ENCODE results near the gene NDUFA6. TPM values are rescaled to one million over a fixed set of nuclear protein-coding genes. Genes with fewer than 3 reads are reported as not detected.

The NDUFA6 gene
- total RNA-seq, 1 donor from 2014 or later, result 23.9 TPM

- H3K4me1 ChIP-seq, result peaks cover 0 to 26% of the 10 kb centered on the region in 2 donors
- TF ChIP-seq CTCF (IDR thresholded peaks at IDR 0.05), result no peak
- no peak for DNase-seq (ENCODE audit: low spot score in 2 of 2)
- H3K9me3 ChIP-seq, result no peaks in the 10 kb centered on the region
- intact Hi-C loops (cut with DNase I), result no loop called here
- no peaks in the 10 kb centered on the region for H3K27me3 ChIP-seq
- no peak overlapping the region for H3K4me3 ChIP-seq
- no peak overlapping the region for H3K27ac ChIP-seq
- peaks cover 34 to 48% of the 10 kb centered on the region in 2 donors for H3K36me3 ChIP-seq
These were observed 5.7 kb downstream of the NDUFA6 start for GRCh38 chr22:42084874-42085273.

GRCh38 chr22:42083119-42083518 lies 7.5 kb downstream of the NDUFA6 start:
- H3K36me3 ChIP-seq, result peaks cover 34 to 48% of the 10 kb centered on the region in 2 donors
- no peak for DNase-seq (ENCODE audit: low spot score in 2 of 2)
- peaks cover 0 to 24% of the 10 kb centered on the region in 2 donors for H3K4me1 ChIP-seq

GRCh38 chr22:42080287-42080686 lies 10.3 kb downstream of the NDUFA6 start:
- peak overlapping the region; percentile 95 to 96 for H3K27ac ChIP-seq
- peaks cover 0 to 33% of the 10 kb centered on the region in 2 donors for H3K4me1 ChIP-seq
- TF ChIP-seq CTCF (IDR thresholded peaks at IDR 0.05), result no peak
- H3K27me3 ChIP-seq, result no peaks in the 10 kb centered on the region
- peaks cover 27 to 38% of the 10 kb centered on the region in 2 donors for H3K36me3 ChIP-seq
- H3K4me3 ChIP-seq, result peak overlapping the region; percentile 67 to 72
- H3K9me3 ChIP-seq, result no peaks in the 10 kb centered on the region
- no peak for DNase-seq (ENCODE audit: low spot score in 2 of 2)
- intact Hi-C loops (cut with DNase I), result loop anchor here (1.0 kb wide), 1 partner anchor 10 kb away; the partner anchor contains the start of gene NDUFA6

More at GRCh38 chr22:42083119-42083518, 7.5 kb downstream of the NDUFA6 start:
- Histone ChIP-seq H3K4me3 (no peak overlapping the region), H3K27me3 (no peaks in the 10 kb centered on the region), H3K27ac (no peak overlapping the region), H3K9me3 (no peaks in the 10 kb centered on the region)
- intact Hi-C loops (cut with DNase I), result no loop called here
- TF ChIP-seq CTCF (IDR thresholded peaks at IDR 0.05), result no peak

- Histone ChIP-seq H3K27ac (peak within 1 kb of the TSS; percentile 95 to 96), H3K27me3 (no peaks in the 10 kb centered on the region), H3K9me3 (no peaks in the 10 kb centered on the region), H3K4me3 (peak within 1 kb of the TSS; percentile 67 to 72), H3K36me3 (peaks cover 20 to 31% of the 10 kb centered on the region in 2 donors), H3K4me1 (peaks cover 0 to 38% of the 10 kb centered on the region in 2 donors)
- no peak for TF ChIP-seq CTCF (IDR thresholded peaks at IDR 0.05)
- intact Hi-C loops (cut with DNase I), result loop anchor here (1.0 to 10.0 kb wide), 6 partner anchors 9 to 1105 kb away; partner anchors contain the start of genes NAGA, NDUFA6, SREBF2 and TTLL12
- DNase-seq (ENCODE audit: low spot score in 2 of 2), result peak; percentile 92 to 100
These were observed 11.0 kb downstream of the NDUFA6 start, which contains the start of gene SMDT1 for GRCh38 chr22:42079319-42080251. Gene SMDT1, plus strand, starts transcription at chr22:42079700. Its CDS starts 69 bp downstream, at chr22:42079769.

GRCh38 chr22:42078469-42079318 lies 11.9 kb downstream of the NDUFA6 start:
- peak overlapping the region; percentile 67 to 72 for H3K4me3 ChIP-seq
- no peak for DNase-seq (ENCODE audit: low spot score in 2 of 2)
- peaks cover 19 to 24% of the 10 kb centered on the region in 2 donors for H3K36me3 ChIP-seq
- TF ChIP-seq CTCF (IDR thresholded peaks at IDR 0.05), result no peak
- intact Hi-C loops (cut with DNase I), result loop anchor here (1.0 to 10.0 kb wide), 5 partner anchors 8 to 1106 kb away; partner anchors contain the start of genes NAGA, SREBF2 and TTLL12
- peak overlapping the region; percentile 95 to 96 for H3K27ac ChIP-seq
- H3K4me1 ChIP-seq, result peaks cover 0 to 41% of the 10 kb centered on the region in 2 donors
- H3K27me3 ChIP-seq, result no peaks in the 10 kb centered on the region
- H3K9me3 ChIP-seq, result no peaks in the 10 kb centered on the region

Data from ascending aorta (tissue), 2 donors.